ENCODE data around the gene ZNF629. TPM values are rescaled to one million over a fixed set of nuclear protein-coding genes. Genes with fewer than 3 reads are reported as not detected.
A peak's percentile ranks its signal among the peaks of the same experiment; 100 is the strongest.

Gene ZNF629
- total RNA-seq, 4 donors from 2014 or later: 10.9 to 18.1 (median 16.0) TPM

GRCh38 chr16:30757316-30757715, 29.7 kb downstream of the ZNF629 start:
- intact Hi-C loops (cut with DNase I; ENCODE audit: low total_unique reads): no loop called here
- TF ChIP-seq CTCF (IDR thresholded peaks at IDR 0.05) (no peak), POLR2A (IDR thresholded peaks at IDR 0.05) (no peak)
- no peak overlapping the region for H3K4me3 ChIP-seq (ENCODE audit: low read depth, poor library complexity, severe bottlenecking)
- WGBS, 2 donors: 87 to 92% methylated on average over 7 of the region's 7 CpGs
- DNase-seq (ENCODE audit: low spot score in 2 of 2): no peak

DNA sequence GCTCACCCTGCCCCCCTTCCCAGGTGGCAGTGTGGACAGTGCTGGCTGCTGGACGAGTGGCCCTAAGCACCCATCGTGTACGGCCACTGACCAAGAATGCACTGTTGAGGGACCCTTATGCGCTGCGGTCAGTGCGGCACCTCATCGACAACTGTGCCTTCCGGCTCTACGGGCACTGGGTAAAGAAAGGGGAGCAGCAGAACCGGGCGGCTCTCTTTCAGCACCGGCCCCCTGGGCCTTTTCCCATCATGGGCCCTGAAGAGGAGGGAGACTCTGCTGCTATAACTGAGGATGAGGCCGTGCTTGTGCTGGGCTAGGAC, 30.3 kb downstream of the ZNF629 start:
- intact Hi-C loops (cut with DNase I; ENCODE audit: low total_unique reads): no loop called here
- no peak overlapping the region for H3K4me3 ChIP-seq (ENCODE audit: low read depth, poor library complexity, severe bottlenecking)
- TF ChIP-seq CTCF (IDR thresholded peaks at IDR 0.05): no peak
- DNase-seq (ENCODE audit: low spot score in 2 of 2): no peak
- 89 to 95% methylated on average over 13 of the region's 13 CpGs for WGBS, 2 donors

DNA sequence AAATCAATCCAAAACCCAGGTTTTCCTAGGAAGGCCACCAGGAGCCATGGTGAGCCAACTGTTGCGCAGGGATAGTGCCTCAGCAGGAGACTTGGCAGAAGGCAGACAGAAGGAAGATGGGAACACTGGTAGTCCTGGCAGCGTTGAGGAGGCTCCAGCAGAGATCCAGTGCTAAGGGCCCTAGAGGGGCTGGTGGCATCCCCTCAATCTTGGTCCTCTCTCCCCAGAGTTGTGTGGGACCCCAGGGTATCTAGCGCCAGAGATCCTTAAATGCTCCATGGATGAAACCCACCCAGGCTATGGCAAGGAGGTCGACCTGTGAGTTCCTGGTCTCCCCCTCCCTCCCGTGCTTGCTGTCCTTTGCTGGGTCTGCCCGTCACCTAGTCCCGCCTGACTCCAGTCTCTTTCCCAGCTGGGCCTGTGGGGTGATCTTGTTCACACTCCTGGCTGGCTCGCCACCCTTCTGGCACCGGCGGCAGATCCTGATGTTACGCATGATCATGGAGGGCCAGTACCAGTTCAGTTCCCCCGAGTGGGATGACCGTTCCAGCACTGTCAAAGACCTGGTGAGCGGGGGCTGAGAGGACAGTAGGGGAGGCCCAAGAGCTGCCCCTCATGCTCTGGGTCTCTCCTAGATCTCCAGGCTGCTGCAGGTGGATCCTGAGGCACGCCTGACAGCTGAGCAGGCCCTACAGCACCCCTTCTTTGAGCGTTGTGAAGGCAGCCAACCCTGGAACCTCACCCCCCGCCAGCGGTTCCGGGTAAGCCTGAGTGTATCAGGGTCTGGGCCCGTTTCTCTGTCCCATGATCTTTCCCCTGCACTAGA, 30.8 kb downstream of the ZNF629 start:
- intact Hi-C loops (cut with DNase I; ENCODE audit: low total_unique reads): no loop called here
- TF ChIP-seq POLR2A (IDR thresholded peaks at IDR 0.05) (no peak), CTCF (IDR thresholded peaks at IDR 0.05) (no peak)
- DNase-seq (ENCODE audit: low spot score in 2 of 2): no peak
- whole genome bisulfite sequencing, 2 donors: 92 to 93% methylated on average over 20 of the region's 20 CpGs
- no peak overlapping the region for H3K4me3 ChIP-seq (ENCODE audit: low read depth, poor library complexity, severe bottlenecking)

- WGBS, 2 donors: 69 to 80% methylated on average over 4 of the region's 4 CpGs
- TF ChIP-seq POLR2A (IDR thresholded peaks at IDR 0.05) (no peak), CTCF (IDR thresholded peaks at IDR 0.05) (no peak)
- intact Hi-C loops (cut with DNase I; ENCODE audit: low total_unique reads): no loop called here
- DNase-seq (ENCODE audit: low spot score in 2 of 2): no peak
- H3K4me3 ChIP-seq (ENCODE audit: low read depth, poor library complexity, severe bottlenecking): no peak overlapping the region
These were observed 33.4 kb downstream of the ZNF629 start for GRCh38 chr16:30753596-30753995.

- intact Hi-C loops (cut with DNase I; ENCODE audit: low total_unique reads): no loop called here
- peak in 1 of 2 donors; percentile 84 for DNase-seq (ENCODE audit: low spot score in 2 of 2)
- TF ChIP-seq POLR2A (IDR thresholded peaks at IDR 0.05) (no peak), CTCF (IDR thresholded peaks at IDR 0.05) (no peak)
These were observed 36.0 kb downstream of the ZNF629 start for GRCh38 chr16:30750876-30751465.

More at GRCh38 chr16:30750876-30751465, 36.0 kb downstream of the ZNF629 start:
- WGBS, 2 donors: 95% methylated on average over 20 of the region's 20 CpGs
- no peak overlapping the region for H3K4me3 ChIP-seq (ENCODE audit: low read depth, poor library complexity, severe bottlenecking)
